MCF 10A (cell line): ENCODE measurements around the gene NR5A2. TPM values are rescaled to one million over a fixed set of nuclear protein-coding genes. Genes with fewer than 3 reads are reported as not detected.
A peak's percentile ranks its signal among the peaks of the same experiment; 100 is the strongest.

Source experiments
- BruUV-seq: library from RNA; stranded (reverse); fragments of 400-500 nt; replicated peaks from 2 replicates; lab custom pipeline; 2021; lab: Mats Ljungman, UMichigan
- CTCF ChIA-PET: fragments of 300-600 bp; sonication (Branson Sonifier 250); formaldehyde crosslinking; extraction: SDS; loops from one replicate; lab custom pipeline; 2021; ENCODE audit warnings: antibody characterized with exemption, inconsistent platforms; lab: Yijun Ruan, JAX
- POLR2A ChIA-PET: fragments of 300-600, 350-650 bp; sonication (Branson Sonifier 250); formaldehyde crosslinking; extraction: SDS; loops from one replicate; lab custom pipeline; 2020; ENCODE audit warnings: antibody characterized with exemption, inconsistent platforms; lab: Yijun Ruan, JAX
- DNase-seq: peaks from one replicate; pipeline ENCODE4 v3.0.0-alpha.2; 2018; ENCODE audit not compliant: unreplicated experiment
- H3K27ac Mint-ChIP-seq: one replicate; pipeline ENCODE4 v1.8.0; 2022; ENCODE audit warnings: mild to moderate bottlenecking, low read depth, mixed read lengths; ENCODE audit not compliant: unreplicated experiment
- H3K27me3 Mint-ChIP-seq: one replicate; pipeline ENCODE4 v1.8.0; 2022; ENCODE audit warnings: mixed read lengths; ENCODE audit not compliant: insufficient read depth, unreplicated experiment
- H3K36me3 Mint-ChIP-seq: one replicate; pipeline ENCODE4 v1.8.0; 2022; ENCODE audit warnings: mild to moderate bottlenecking, moderate library complexity, mixed read lengths; ENCODE audit not compliant: insufficient read depth, unreplicated experiment
- H3K4me1 Mint-ChIP-seq: one replicate; pipeline ENCODE4 v1.8.0; 2022; ENCODE audit warnings: mixed read lengths; ENCODE audit not compliant: insufficient read depth, unreplicated experiment
- H3K4me3 Mint-ChIP-seq: one replicate; pipeline ENCODE4 v1.8.0; 2022; ENCODE audit warnings: mild to moderate bottlenecking, moderate library complexity, mixed read lengths; ENCODE audit not compliant: unreplicated experiment
- H3K9me3 Mint-ChIP-seq: one replicate; pipeline ENCODE4 v1.8.0; 2022; ENCODE audit warnings: mixed read lengths; ENCODE audit not compliant: unreplicated experiment
- intact Hi-C: fragments of 100-400 bp; cut with micrococcal nuclease; formaldehyde crosslinking; loops from 2 replicates; pipeline ENCODE4 v1.14.1; 2022
- total RNA-seq: library from RNA; stranded (reverse); gene quantifications from 2 replicates; pipeline ENCODE4 v1.2.3, GENCODE V29; 2022
- TF ChIP-seq, protein P1 (sequence below): fragments of 200-600 bp; IDR thresholded peaks from one replicate; pipeline ENCODE4 v1.8.0; 2022; ENCODE audit warnings: antibody characterized with exemption, mild to moderate bottlenecking; ENCODE audit not compliant: unreplicated experiment

Gene NR5A2
- total RNA-seq, 1 experiment from 2014 or later: 0.09 TPM

DNA sequence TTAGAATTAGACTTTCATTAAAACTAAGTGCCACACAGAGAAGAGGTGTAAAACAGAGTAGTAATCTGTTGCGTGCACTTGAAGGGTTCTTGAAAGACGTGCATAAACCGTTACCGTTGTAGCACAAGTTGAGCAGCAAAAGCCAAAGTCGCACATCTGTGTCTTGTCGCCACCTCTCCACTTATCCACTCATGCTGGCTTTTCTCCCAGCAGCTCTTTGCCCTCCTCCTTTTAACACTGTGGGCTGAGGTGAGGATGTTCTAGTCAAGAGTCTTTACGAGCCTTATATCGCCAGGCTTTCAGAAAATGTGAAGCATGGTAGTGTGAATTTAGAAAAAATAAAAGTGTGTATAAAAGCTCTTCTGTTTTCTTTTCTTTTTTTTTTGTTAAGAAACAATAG lies 48.0 kb downstream of the NR5A2 start:
- BruUV-seq: no TSS peak
- Mint-ChIP-seq H3K4me3 (no peak overlapping the region), H3K36me3 (no peaks in the 10 kb centered on the region), H3K9me3 (no peaks in the 10 kb centered on the region), H3K27ac (no peak overlapping the region), H3K4me1 (peaks cover 13% of the 10 kb centered on the region), H3K27me3 (no peaks in the 10 kb centered on the region)
- TF ChIP-seq, protein P1, sequence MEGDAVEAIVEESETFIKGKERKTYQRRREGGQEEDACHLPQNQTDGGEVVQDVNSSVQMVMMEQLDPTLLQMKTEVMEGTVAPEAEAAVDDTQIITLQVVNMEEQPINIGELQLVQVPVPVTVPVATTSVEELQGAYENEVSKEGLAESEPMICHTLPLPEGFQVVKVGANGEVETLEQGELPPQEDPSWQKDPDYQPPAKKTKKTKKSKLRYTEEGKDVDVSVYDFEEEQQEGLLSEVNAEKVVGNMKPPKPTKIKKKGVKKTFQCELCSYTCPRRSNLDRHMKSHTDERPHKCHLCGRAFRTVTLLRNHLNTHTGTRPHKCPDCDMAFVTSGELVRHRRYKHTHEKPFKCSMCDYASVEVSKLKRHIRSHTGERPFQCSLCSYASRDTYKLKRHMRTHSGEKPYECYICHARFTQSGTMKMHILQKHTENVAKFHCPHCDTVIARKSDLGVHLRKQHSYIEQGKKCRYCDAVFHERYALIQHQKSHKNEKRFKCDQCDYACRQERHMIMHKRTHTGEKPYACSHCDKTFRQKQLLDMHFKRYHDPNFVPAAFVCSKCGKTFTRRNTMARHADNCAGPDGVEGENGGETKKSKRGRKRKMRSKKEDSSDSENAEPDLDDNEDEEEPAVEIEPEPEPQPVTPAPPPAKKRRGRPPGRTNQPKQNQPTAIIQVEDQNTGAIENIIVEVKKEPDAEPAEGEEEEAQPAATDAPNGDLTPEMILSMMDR: no peak
- no peak for DNase-seq
- POLR2A ChIA-PET: interaction anchor here (0.6 to 1.2 kb wide), 2 partner anchors 47 to 109 kb away, joined by 4 to 5 read pairs; no protein-coding TSS in a partner anchor
- CTCF ChIA-PET: interaction anchor here (0.8 to 0.9 kb wide), 2 partner anchors 11 to 121 kb away, joined by 3 read pairs; no protein-coding TSS in a partner anchor
- intact Hi-C loops: no loop called here

DNA sequence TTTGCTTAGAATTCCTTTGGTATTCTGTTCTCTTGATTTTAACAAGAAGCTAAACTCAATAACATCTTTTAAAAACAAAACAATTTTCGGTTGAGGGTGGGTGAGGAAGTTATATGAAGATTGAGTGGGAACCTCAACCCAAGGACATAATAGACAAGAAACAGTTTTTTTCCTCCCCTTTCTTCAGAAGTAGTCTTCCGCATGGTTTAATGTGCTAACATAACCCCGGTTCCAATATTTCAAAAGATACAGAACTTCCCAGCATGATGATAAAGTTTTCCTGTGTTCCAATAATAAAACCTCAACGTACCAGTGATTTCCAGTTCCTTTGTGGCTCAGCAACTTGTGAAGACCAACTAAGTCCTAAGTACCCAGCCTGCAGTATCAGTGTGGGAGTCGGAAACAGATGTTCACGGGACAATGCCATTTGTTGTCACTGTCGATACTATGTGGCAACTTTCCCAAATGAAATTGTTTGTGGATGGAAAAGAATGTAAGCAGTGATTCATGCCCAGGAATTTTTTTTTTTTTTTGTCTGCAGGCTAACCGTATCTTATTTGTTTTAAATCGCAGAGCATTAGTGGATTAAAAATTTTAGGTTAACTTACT lies 48.5 kb downstream of the NR5A2 start:
- ChIA-PET POLR2A (interaction anchor here (0.6 to 1.2 kb wide), 3 partner anchors 48 to 151 kb away, joined by 4 to 6 read pairs (median 5); no protein-coding TSS in a partner anchor), CTCF (interaction anchor here (0.7 to 1.2 kb wide), 4 partner anchors 11 to 418 kb away, joined by 3 read pairs; no protein-coding TSS in a partner anchor)
- peaks cover 13% of the 10 kb centered on the region for H3K4me1 Mint-ChIP-seq
- intact Hi-C loops: no loop called here
- no peaks in the 10 kb centered on the region for H3K9me3 Mint-ChIP-seq
- H3K27ac Mint-ChIP-seq: no peak overlapping the region
- DNase-seq: peak; percentile 85
- peak overlapping the region; percentile 51 for H3K4me3 Mint-ChIP-seq
- no TSS peak for BruUV-seq
- TF ChIP-seq, protein P1: no peak
- no peaks in the 10 kb centered on the region for H3K36me3 Mint-ChIP-seq
- no peaks in the 10 kb centered on the region for H3K27me3 Mint-ChIP-seq

DNA sequence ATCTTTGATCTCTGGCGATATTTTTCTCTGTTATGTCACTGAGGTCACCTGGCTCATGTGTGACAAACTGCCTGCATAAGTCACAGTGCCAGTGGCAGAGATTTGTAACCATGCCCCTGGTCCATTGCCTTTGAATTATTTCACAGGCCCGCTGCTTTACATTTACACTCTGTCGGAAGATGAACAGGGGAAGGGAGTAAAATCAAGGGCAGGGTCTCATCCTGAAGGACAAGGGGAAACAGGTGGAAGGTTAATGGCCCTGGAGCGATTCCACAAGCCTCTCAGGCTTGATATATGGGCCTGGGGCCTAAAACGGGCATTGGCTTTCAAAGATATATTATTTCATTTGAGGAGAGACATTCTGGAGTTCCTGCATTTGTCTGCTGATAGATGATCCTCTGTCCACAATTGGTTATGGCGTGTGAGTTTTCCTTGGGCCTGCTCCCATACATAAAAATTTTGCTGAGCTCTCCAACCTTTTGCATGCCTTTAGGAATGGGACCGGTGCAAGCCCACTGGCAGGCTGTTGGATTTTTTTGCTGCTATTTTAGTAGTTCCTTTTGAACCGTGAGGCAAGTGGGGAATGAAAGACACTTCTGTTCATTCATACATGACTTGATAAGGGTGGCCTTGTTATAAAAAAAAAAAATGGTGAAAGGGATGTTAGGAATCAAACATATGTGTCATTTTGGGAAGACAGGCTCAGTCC lies 51.9 kb downstream of the NR5A2 start:
- TF ChIP-seq, protein P1: no peak
- Mint-ChIP-seq H3K4me3 (no peak overlapping the region), H3K27me3 (no peaks in the 10 kb centered on the region), H3K36me3 (no peaks in the 10 kb centered on the region), H3K4me1 (peaks cover 17% of the 10 kb centered on the region), H3K27ac (no peak overlapping the region), H3K9me3 (no peaks in the 10 kb centered on the region)
- DNase-seq: no peak
- intact Hi-C loops: no loop called here
- POLR2A ChIA-PET: interaction anchor here (0.6 kb wide), 1 partner anchor 388 kb away, joined by 4 read pairs; no protein-coding TSS in a partner anchor
- CTCF ChIA-PET: interaction anchor here (0.7 kb wide), 1 partner anchor 1119 kb away, joined by 3 read pairs; no protein-coding TSS in a partner anchor
- no TSS peak for BruUV-seq
